Neutrophil (primary cell): ENCODE data around the gene RDH8.

ENCODE experiments used
- H3K27ac ChIP-seq: fragments of 200-600 bp; sonication (generic); 2 replicates; pipeline ENCODE4 v1.5.1; 2016; ENCODE audit warnings: mild to moderate bottlenecking, moderate library complexity
- H3K27me3 ChIP-seq: fragments of 200-600 bp; sonication (generic); 2 replicates; pipeline ENCODE4 v1.6.0; 2016; ENCODE audit warnings: mild to moderate bottlenecking
- H3K36me3 ChIP-seq: fragments of 200-600 bp; sonication (generic); 2 replicates; pipeline ENCODE4 v1.5.1; 2017
- H3K4me1 ChIP-seq, 2 experiments: fragments of 200-600 bp in 1 of 2; sonication (generic) in 1 of 2; 1 replicate in 1 of 2; 2 replicates in 1 of 2; pipeline versions ENCODE4 v1.5.1 to v1.6.1; 2013 to 2016; ENCODE audit warnings: low read depth in 1 of 2, low read length in 1 of 2, mild to moderate bottlenecking in 1 of 2, moderate library complexity in 1 of 2; ENCODE audit not compliant: control insufficient read depth in 1 of 2, insufficient read depth in 1 of 2
- H3K4me3 ChIP-seq, 2 experiments: fragments of 200-600 bp in 1 of 2; sonication (generic) in 1 of 2; 1 replicate in 1 of 2; 2 replicates in 1 of 2; pipeline ENCODE4 v1.5.1; 2013 to 2016; ENCODE audit warnings: low read depth in 1 of 2, low read length in 1 of 2, mild to moderate bottlenecking in 1 of 2, moderate library complexity in 1 of 2
- H3K9me3 ChIP-seq: fragments of 200-600 bp; sonication (generic); 2 replicates; pipeline ENCODE4 v1.5.1; 2016
- CTCF ChIP-seq: fragments of 200-600 bp; sonication (generic); IDR thresholded peaks from 2 replicates; pipeline ENCODE4 v1.5.1; 2016; ENCODE audit warnings: antibody characterized with exemption

The RDH8 gene

GRCh38 chr19:10009714-10010224 lies 3.5 kb upstream of the RDH8 start:
- H3K9me3 ChIP-seq: no peaks in the 10 kb centered on the region
- no peaks in the 10 kb centered on the region for H3K4me1 ChIP-seq
- no peak for TF ChIP-seq CTCF
- H3K27me3 ChIP-seq: peaks cover 82% of the 10 kb centered on the region
- no peaks in the 10 kb centered on the region for H3K36me3 ChIP-seq
- H3K27ac ChIP-seq: no peak overlapping the region
- H3K4me3 ChIP-seq: no peak overlapping the region

GRCh38 chr19:10010247-10010691 lies 3.0 kb upstream of the RDH8 start, which contains the start of gene COL5A3:
TSS of gene COL5A3 (minus strand) at chr19:10010504. CDS start at chr19:10010385, 119 bp downstream.
- Histone ChIP-seq H3K27ac (no peak within 1 kb of the TSS), H3K4me1 (no peaks in the 10 kb centered on the region), H3K4me3 (no peak within 1 kb of the TSS), H3K27me3 (peaks cover 87% of the 10 kb centered on the region), H3K9me3 (no peaks in the 10 kb centered on the region), H3K36me3 (no peaks in the 10 kb centered on the region)
- no peak for TF ChIP-seq CTCF

- Histone ChIP-seq H3K9me3 (no peaks in the 10 kb centered on the region), H3K4me1 (no peaks in the 10 kb centered on the region), H3K4me3 (no peak overlapping the region), H3K36me3 (no peaks in the 10 kb centered on the region), H3K27ac (no peak overlapping the region), H3K27me3 (peaks cover 87% of the 10 kb centered on the region)
- no peak for TF ChIP-seq CTCF
Measured at GRCh38 chr19:10010939-10011338, 2.3 kb upstream of the RDH8 start.

GRCh38 chr19:10011974-10012373 lies 1.3 kb upstream of the RDH8 start:
- H3K4me1 ChIP-seq: no peaks in the 10 kb centered on the region
- H3K9me3 ChIP-seq: no peaks in the 10 kb centered on the region
- H3K27ac ChIP-seq: no peak overlapping the region
- H3K36me3 ChIP-seq: no peaks in the 10 kb centered on the region
- H3K4me3 ChIP-seq: no peak overlapping the region
- TF ChIP-seq CTCF: no peak
- peaks cover 83% of the 10 kb centered on the region for H3K27me3 ChIP-seq

GRCh38 chr19:10013834-10014618 lies 743 bp downstream of the RDH8 start:
- no peak for TF ChIP-seq CTCF
- Histone ChIP-seq H3K9me3 (no peaks in the 10 kb centered on the region), H3K27ac (no peak overlapping the region), H3K4me3 (no peak overlapping the region), H3K27me3 (peaks cover 62% of the 10 kb centered on the region), H3K36me3 (no peaks in the 10 kb centered on the region), H3K4me1 (no peaks in the 10 kb centered on the region)
